CD4-positive, alpha-beta T cell (primary cell): Measurements from ENCODE around the gene CGREF1. TPM values are rescaled to one million over a fixed set of nuclear protein-coding genes. Genes with fewer than 3 reads are reported as not detected.

Source experiments
- ATAC-seq: fragments of 200-7000 bp; cut with Tn5 transposase; one replicate; pipeline ENCODE4 v1.10.0; 2022; ENCODE audit warnings: mild to moderate bottlenecking; ENCODE audit not compliant: poor library complexity
- CTCF ChIA-PET: fragments of 350-600 bp; sonication (Branson Sonifier 250); formaldehyde crosslinking; loops from one replicate; lab custom pipeline; 2021; ENCODE audit warnings: antibody characterized with exemption, inconsistent platforms; lab: Charles Lee
- POLR2A ChIA-PET: fragments of 350-600 bp; sonication (Branson Sonifier 250); formaldehyde crosslinking; loops from one replicate; lab custom pipeline; 2021; ENCODE audit warnings: antibody characterized with exemption, inconsistent platforms; lab: Charles Lee
- DNase-seq, 14 experiments: peaks; one replicate each; pipeline ENCODE4 v3.0.0-alpha.2; 2013 to 2020; ENCODE audit warnings: mixed read lengths in 2 of 14
- H3K27ac ChIP-seq, 2 donors: one replicate each; pipeline versions ENCODE4 v1.5.1 to v1.7.0; 2013; ENCODE audit warnings: low read length in 2 of 2, low read depth in 1 of 2, mild to moderate bottlenecking in 1 of 2
- H3K27me3 ChIP-seq, 2 experiments: 1 replicate in 1 of 2; 2 replicates in 1 of 2; pipeline versions ENCODE4 v1.6.1 to v1.7.0; 2013; ENCODE audit warnings: low read length in 2 of 2, control low read depth in 1 of 2, mild to moderate bottlenecking in 1 of 2, moderate library complexity in 1 of 2; ENCODE audit not compliant: insufficient read depth in 2 of 2, control insufficient read depth in 1 of 2
- H3K36me3 ChIP-seq: one replicate; pipeline ENCODE4 v1.6.1; 2013; ENCODE audit warnings: low read length, control low read depth; ENCODE audit not compliant: insufficient read depth
- H3K4me1 ChIP-seq: one replicate; pipeline ENCODE4 v1.6.1; 2013; ENCODE audit warnings: low read length, control low read depth; ENCODE audit not compliant: insufficient read depth
- H3K4me3 ChIP-seq: one replicate; pipeline ENCODE4 v1.5.1; 2013; ENCODE audit warnings: mild to moderate bottlenecking, low read length, moderate library complexity
- H3K9me3 ChIP-seq, 2 experiments: 1 replicate in 1 of 2; 2 replicates in 1 of 2; pipeline versions ENCODE4 v1.6.1 to v1.7.0; 2013; ENCODE audit warnings: low read length in 2 of 2, mild to moderate bottlenecking in 2 of 2, control low read depth in 1 of 2, moderate library complexity in 1 of 2; ENCODE audit not compliant: control insufficient read depth in 1 of 2, insufficient read depth in 1 of 2
- H3K27ac Mint-ChIP-seq: one replicate; pipeline ENCODE4 v1.8.0; 2020; ENCODE audit warnings: mixed read lengths
- H3K27me3 Mint-ChIP-seq: one replicate; pipeline ENCODE4 v1.8.0; 2021; ENCODE audit warnings: mixed read lengths
- H3K36me3 Mint-ChIP-seq: one replicate; pipeline ENCODE4 v1.8.0; 2021; ENCODE audit warnings: low read depth, mixed read lengths
- H3K4me1 Mint-ChIP-seq: one replicate; pipeline ENCODE4 v1.8.0; 2021; ENCODE audit warnings: low read depth, mixed read lengths
- H3K4me3 Mint-ChIP-seq: one replicate; pipeline ENCODE4 v1.8.0; 2020; ENCODE audit warnings: mild to moderate bottlenecking, mixed read lengths
- H3K9me3 Mint-ChIP-seq: one replicate; pipeline ENCODE4 v1.8.0; 2020; ENCODE audit warnings: mixed read lengths
- intact Hi-C, 2 experiments: fragments of 100-400 bp; cut with DNase I in 1 of 2; cut with micrococcal nuclease in 1 of 2; formaldehyde crosslinking; loops; one replicate each; pipeline versions ENCODE4 v1.15.1 to v1.9.0; 2023 to 2025; cut with DNase I, micrococcal nuclease
- total RNA-seq, 174 experiments: library from RNA in 2 of 174; stranded (reverse) in 2 of 174; gene quantifications; one replicate each; pipeline ENCODE4 v1.2.3 and lab custom pipeline; 2021 to 2026
- TF ChIP-seq, protein P1 (sequence below): fragments of 200-600 bp; IDR thresholded peaks from one replicate; pipeline ENCODE4 v1.8.0; 2022; ENCODE audit warnings: antibody characterized with exemption, mild to moderate bottlenecking

CGREF1 gene
- total RNA-seq, 2 experiments from 2014 or later, result not detected

DNA sequence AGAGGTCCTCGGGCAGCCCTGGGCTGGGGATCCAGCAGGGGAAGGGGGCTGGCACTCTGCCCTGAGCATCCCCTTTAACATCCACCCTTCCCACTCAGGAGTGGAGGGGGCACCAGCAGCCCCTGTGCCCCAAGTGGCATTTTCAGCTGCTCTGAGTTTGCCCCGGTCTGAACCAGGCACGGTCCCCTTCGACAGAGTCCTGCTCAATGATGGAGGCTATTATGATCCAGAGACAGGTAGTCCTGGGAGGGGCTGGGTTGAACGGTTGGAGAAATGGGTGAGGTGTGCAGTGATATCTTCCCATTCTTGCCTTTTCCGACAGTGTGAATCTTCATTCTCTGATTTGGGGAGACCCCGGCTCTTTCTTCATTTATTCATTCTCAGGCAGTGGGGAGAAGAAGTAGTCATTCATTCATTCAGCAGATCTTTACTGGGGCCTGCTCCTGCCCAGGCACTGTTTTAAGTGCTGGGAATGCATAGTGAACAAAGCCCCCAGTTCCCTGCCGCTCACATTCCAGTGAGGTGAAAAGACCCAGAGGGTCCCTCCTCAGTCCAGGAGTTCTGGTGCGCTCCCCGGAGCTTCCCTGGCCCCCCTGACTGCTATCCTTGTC, 33.8 kb downstream of the CGREF1 start:
- TF ChIP-seq, protein P1, sequence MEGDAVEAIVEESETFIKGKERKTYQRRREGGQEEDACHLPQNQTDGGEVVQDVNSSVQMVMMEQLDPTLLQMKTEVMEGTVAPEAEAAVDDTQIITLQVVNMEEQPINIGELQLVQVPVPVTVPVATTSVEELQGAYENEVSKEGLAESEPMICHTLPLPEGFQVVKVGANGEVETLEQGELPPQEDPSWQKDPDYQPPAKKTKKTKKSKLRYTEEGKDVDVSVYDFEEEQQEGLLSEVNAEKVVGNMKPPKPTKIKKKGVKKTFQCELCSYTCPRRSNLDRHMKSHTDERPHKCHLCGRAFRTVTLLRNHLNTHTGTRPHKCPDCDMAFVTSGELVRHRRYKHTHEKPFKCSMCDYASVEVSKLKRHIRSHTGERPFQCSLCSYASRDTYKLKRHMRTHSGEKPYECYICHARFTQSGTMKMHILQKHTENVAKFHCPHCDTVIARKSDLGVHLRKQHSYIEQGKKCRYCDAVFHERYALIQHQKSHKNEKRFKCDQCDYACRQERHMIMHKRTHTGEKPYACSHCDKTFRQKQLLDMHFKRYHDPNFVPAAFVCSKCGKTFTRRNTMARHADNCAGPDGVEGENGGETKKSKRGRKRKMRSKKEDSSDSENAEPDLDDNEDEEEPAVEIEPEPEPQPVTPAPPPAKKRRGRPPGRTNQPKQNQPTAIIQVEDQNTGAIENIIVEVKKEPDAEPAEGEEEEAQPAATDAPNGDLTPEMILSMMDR, result no peak
- Histone ChIP-seq H3K4me1 (peaks cover 60% of the 10 kb centered on the region), H3K27me3 (no peaks in the 10 kb centered on the region), H3K27ac (peak overlapping the region; percentile 65 to 70), H3K36me3 (no peaks in the 10 kb centered on the region), H3K4me3 (peak overlapping the region; percentile 70), H3K9me3 (no peaks in the 10 kb centered on the region)
- Mint-ChIP-seq H3K36me3 (no peaks in the 10 kb centered on the region), H3K9me3 (no peaks in the 10 kb centered on the region), H3K4me1 (peaks cover 37% of the 10 kb centered on the region), H3K27ac (peak overlapping the region; percentile 35), H3K4me3 (peak overlapping the region; percentile 91), H3K27me3 (no peaks in the 10 kb centered on the region)
- ChIA-PET POLR2A (interaction anchor here (0.8 to 10.2 kb wide), 4 partner anchors 15 to 218 kb away, joined by 3 to 161 read pairs (median 58); partner anchors contain the start of genes AGBL5 and OST4), CTCF (interaction anchor here (1.2 to 2.1 kb wide), 4 partner anchors 12 to 52 kb away, joined by 4 to 8 read pairs (median 4); partner anchors contain the start of genes AGBL5, OST4 and TMEM214)
- intact Hi-C loops, result loop anchor here in 1 of 2 experiments (5.0 kb wide), 2 partner anchors 123 to 287 kb away; partner anchors contain the start of genes EIF2B4 and SNX17
- DNase-seq, result no peak
- ATAC-seq, result no peak

DNA sequence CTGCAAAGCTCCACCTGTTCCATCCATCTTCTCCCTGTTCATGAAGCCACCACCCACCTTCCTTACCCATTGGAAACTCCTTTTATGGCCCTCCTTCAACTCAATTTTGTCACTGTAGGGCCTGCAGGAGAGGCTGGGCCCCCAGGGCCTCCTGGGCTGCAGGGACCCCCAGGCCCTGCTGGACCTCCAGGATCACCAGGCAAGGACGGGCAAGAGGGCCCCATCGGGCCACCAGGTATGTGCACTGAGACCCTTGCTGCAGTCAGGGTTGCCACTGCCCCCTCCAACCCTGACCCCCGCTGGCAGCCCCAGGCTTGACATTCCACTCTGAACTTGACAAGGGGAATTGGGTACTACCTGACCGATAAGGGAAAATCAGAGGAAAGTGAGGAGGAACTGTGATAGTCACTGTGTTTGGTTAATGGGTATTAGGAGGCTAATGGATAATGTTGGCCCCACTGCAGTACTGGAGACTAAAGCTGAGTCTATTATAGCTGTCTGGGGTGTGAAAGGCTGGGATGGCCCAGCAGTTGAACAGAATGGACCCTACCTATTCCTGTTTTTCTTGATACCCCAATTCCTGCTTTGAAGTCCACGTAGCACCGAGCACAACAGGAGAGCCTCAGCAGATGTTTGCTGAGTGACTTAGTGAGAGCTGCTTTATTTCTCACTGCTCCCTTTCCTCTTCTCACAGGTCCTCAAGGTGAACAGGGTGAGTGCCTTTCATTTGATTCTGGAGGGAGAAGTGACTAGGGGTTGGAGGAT, 34.4 kb downstream of the CGREF1 start:
- intact Hi-C loops, result loop anchor here in 1 of 2 experiments (5.0 kb wide), 2 partner anchors 122 to 288 kb away; partner anchors contain the start of genes EIF2B4 and SNX17
- H3K27me3 ChIP-seq, result no peaks in the 10 kb centered on the region
- peak overlapping the region; percentile 35 for H3K27ac Mint-ChIP-seq
- H3K36me3 ChIP-seq, result no peaks in the 10 kb centered on the region
- no peak overlapping the region for H3K27ac ChIP-seq
- ATAC-seq, result no peak
- H3K9me3 Mint-ChIP-seq, result no peaks in the 10 kb centered on the region
- H3K4me3 ChIP-seq, result no peak overlapping the region
- CTCF ChIA-PET, result interaction anchor here (1.5 kb wide), 1 partner anchor 33 kb away, joined by 4 read pairs; the partner anchor contains the start of gene AGBL5
- H3K4me1 Mint-ChIP-seq, result peaks cover 34% of the 10 kb centered on the region
- peak overlapping the region; percentile 91 for H3K4me3 Mint-ChIP-seq
- POLR2A ChIA-PET, result interaction anchor here (9.9 to 10.2 kb wide), 2 partner anchors 14 to 33 kb away, joined by 113 to 161 read pairs; partner anchors contain the start of genes AGBL5 and OST4
- peaks cover 60% of the 10 kb centered on the region for H3K4me1 ChIP-seq
- no peak for DNase-seq
- no peaks in the 10 kb centered on the region for H3K9me3 ChIP-seq
- no peaks in the 10 kb centered on the region for H3K36me3 Mint-ChIP-seq
- TF ChIP-seq, protein P1, result no peak
- H3K27me3 Mint-ChIP-seq, result no peaks in the 10 kb centered on the region

DNA sequence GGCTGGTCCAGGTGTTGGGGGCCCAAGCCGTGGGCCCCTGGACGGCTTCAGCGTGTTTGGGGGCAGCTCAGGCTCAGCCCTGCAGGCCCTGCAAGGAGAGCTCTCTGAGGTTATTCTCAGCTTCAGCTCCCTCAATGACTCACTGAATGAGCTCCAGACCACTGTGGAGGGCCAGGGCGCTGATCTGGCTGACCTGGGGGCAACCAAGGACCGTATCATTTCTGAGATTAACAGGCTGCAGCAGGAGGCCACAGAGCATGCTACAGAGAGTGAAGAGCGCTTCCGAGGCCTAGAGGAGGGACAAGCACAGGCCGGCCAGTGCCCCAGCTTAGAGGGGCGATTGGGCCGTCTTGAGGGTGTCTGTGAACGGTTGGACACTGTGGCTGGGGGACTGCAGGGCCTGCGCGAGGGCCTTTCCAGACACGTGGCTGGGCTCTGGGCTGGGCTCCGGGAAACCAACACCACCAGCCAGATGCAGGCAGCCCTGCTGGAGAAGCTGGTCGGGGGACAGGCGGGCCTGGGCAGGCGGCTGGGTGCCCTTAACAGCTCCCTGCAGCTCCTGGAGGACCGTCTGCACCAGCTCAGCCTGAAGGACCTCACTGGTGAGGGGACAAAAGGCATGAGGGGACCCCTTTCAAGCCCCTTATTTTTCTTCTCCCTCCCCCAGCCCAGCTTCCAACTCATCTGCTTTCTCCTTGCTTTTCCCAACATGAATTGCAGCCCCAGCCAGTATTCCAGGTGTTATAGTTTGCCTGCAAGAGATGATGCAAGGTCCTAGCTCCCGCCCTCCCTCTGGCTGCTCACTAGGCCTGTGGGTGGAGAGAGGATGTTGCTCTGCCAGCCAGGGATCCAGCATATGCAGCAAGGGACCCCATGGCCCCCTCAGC, 35.3 kb downstream of the CGREF1 start:
- intact Hi-C loops, result no loop called here
- DNase-seq (no peak), ATAC-seq (no peak)
- H3K36me3 Mint-ChIP-seq, result no peaks in the 10 kb centered on the region
- ChIA-PET CTCF (no interaction called here), POLR2A (interaction anchor here (2.6 to 10.2 kb wide), 3 partner anchors 13 to 128 kb away, joined by 11 to 161 read pairs (median 113); partner anchors contain the start of genes AGBL5, ATRAID, OST4 and SLC5A6)
- H3K27me3 Mint-ChIP-seq, result no peaks in the 10 kb centered on the region
- peak overlapping the region; percentile 54 for H3K4me3 Mint-ChIP-seq
- no peaks in the 10 kb centered on the region for H3K27me3 ChIP-seq
- H3K4me1 Mint-ChIP-seq, result peaks cover 34% of the 10 kb centered on the region
- H3K27ac Mint-ChIP-seq, result no peak overlapping the region
- H3K27ac ChIP-seq, result no peak overlapping the region
- no peaks in the 10 kb centered on the region for H3K9me3 Mint-ChIP-seq
- no peaks in the 10 kb centered on the region for H3K9me3 ChIP-seq
- TF ChIP-seq, protein P1, result no peak
- no peaks in the 10 kb centered on the region for H3K36me3 ChIP-seq
- peaks cover 55% of the 10 kb centered on the region for H3K4me1 ChIP-seq
- H3K4me3 ChIP-seq, result no peak overlapping the region
